ENCODE results near the gene KCNQ1. TPM values are rescaled to one million over a fixed set of nuclear protein-coding genes. Genes with fewer than 3 reads are reported as not detected.

Gene KCNQ1
- total and polyA plus RNA-seq, 2 of the 13 experiments (the other 11 are each of a cell fraction or from before 2014, with no cell fraction given): 0.02 to 0.08 TPM

DNA sequence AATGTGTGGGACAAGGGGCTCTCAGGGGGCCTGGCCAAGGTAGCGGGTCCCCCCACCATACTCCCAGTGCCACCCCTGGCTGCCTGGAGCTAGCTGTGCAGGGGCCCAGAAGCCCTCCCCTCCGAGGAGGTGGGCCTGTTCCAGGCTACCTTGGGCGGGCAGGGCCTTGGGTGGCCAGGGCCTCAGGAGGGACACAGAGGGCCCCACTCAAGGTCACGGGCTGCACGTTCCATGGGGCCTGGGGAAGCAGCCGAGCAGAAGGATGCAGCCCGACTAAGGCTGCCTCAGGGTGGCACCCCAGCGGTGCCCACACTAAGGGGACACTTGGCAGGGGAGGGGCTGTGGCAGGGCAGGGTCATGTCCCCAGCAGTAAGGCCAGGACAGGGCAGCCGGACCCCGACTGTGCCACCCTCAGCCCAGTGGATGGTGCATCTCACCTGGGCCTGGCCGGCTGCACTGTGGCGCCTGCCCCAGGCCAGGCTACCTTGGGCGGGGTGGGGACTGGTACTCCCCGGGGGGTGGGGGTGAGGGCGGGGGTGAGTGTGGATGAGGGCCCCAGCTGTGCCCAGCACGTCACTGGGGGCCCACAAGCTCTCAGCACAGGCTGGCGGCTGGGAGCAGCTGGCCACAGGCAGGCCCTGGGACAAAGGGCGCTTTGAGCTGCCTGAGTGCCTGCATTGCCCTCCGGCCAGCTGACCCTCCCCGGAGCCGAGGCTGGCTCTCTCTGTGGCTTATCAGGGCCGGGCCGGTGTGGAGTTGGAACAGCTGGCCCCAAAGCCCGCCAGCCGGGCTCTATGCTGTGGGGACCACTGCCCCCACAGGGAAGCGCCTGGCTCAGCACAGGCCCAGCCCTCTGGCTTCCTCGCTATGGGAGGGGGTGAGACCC, 117.1 kb downstream of the KCNQ1 start (continued):
- TF ChIP-seq, protein P1, sequence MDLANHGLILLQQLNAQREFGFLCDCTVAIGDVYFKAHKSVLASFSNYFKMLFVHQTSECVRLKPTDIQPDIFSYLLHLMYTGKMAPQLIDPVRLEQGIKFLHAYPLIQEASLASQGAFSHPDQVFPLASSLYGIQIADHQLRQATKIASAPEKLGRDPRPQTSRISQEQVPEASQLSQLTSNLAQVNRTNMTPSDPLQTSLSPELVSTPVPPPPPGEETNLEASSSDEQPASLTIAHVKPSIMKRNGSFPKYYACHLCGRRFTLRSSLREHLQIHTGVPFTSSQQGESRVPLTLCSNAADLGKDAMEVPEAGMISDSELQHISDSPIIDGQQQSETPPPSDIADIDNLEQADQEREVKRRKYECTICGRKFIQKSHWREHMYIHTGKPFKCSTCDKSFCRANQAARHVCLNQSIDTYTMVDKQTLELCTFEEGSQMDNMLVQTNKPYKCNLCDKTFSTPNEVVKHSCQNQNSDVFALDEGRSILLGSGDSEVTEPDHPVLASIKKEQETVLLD (CRISPR knock-in tag; IDR thresholded peaks at IDR 0.05; ENCODE audit: low read depth): peak; percentile 52; the same call in 1 of the 2 replicates
- TF ChIP-seq ZNF629 (CRISPR knock-in tag; conservative IDR thresholded peaks at IDR 0.05) (no peak), ZNF746 (CRISPR knock-in tag; IDR thresholded peaks at IDR 0.05) (0 out of 2 replicates have a peak, but pooled peaks have one; percentile 72), RORA (CRISPR knock-in tag; IDR thresholded peaks at IDR 0.05) (no peak), PHB2 (IDR thresholded peaks at IDR 0.05; ENCODE audit: partially characterized antibody) (no peak), HNRNPK (IDR thresholded peaks at IDR 0.05; ENCODE audit: low read depth, low read length, poor library complexity, severe bottlenecking) (peak; percentile 96), MEIS2 (CRISPR knock-in tag; IDR thresholded peaks at IDR 0.05) (no peak), MYC (CRISPR knock-in tag; IDR thresholded peaks at IDR 0.05; ENCODE audit: borderline replicate concordance) (no peak), GATAD2A (CRISPR knock-in tag; IDR thresholded peaks at IDR 0.05) (peak; percentile 58), ZNF460 (CRISPR knock-in tag; IDR thresholded peaks at IDR 0.05; ENCODE audit: borderline replicate concordance) (peak; percentile 19; the same call in 1 of the 2 replicates)
- TF ChIP-seq, protein P2, sequence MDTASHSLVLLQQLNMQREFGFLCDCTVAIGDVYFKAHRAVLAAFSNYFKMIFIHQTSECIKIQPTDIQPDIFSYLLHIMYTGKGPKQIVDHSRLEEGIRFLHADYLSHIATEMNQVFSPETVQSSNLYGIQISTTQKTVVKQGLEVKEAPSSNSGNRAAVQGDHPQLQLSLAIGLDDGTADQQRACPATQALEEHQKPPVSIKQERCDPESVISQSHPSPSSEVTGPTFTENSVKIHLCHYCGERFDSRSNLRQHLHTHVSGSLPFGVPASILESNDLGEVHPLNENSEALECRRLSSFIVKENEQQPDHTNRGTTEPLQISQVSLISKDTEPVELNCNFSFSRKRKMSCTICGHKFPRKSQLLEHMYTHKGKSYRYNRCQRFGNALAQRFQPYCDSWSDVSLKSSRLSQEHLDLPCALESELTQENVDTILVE (CRISPR knock-in tag; IDR thresholded peaks at IDR 0.05): no peak; the same call in 1 of the 2 replicates

Measured in HepG2 (cell line).